ENCODE results near the gene PARD3. TPM values are rescaled to one million over a fixed set of nuclear protein-coding genes. Genes with fewer than 3 reads are reported as not detected.
A peak's percentile ranks its signal among the peaks of the same experiment; 100 is the strongest.
"Not testable (repeated sequence)": the region's sequence is repeated elsewhere in the genome, so short reads cannot be mapped to it uniquely, and the experiment has no call there.

PARD3 gene
- total RNA-seq, 3 donors from 2014 or later, result 0.35 to 0.53 (median 0.37) TPM

GRCh38 chr10:34797155-34797554 is 17.9 kb downstream of the PARD3 start:
- DNase-seq (no peak), ATAC-seq (no peak)
- H3K27me3 Mint-ChIP-seq (ENCODE audit: low read depth), result no peaks in the 10 kb centered on the region
- no peaks in the 10 kb centered on the region for H3K4me1 Mint-ChIP-seq (ENCODE audit: low read depth)
- no peaks in the 10 kb centered on the region for H3K36me3 Mint-ChIP-seq (ENCODE audit: insufficient read depth)
- no peaks in the 10 kb centered on the region for H3K9me3 Mint-ChIP-seq
- H3K4me3 Mint-ChIP-seq, result no peak overlapping the region

- Mint-ChIP-seq H3K4me3 (no peak overlapping the region), H3K4me1 (ENCODE audit: low read depth) (no peaks in the 10 kb centered on the region), H3K27me3 (ENCODE audit: low read depth) (no peaks in the 10 kb centered on the region), H3K36me3 (ENCODE audit: insufficient read depth) (no peaks in the 10 kb centered on the region), H3K9me3 (no peaks in the 10 kb centered on the region)
- ATAC-seq, result no peak
- DNase-seq, result no peak
Observed at GRCh38 chr10:34796133-34796532, 19.0 kb downstream of the PARD3 start.

- no peaks in the 10 kb centered on the region for H3K9me3 Mint-ChIP-seq
- H3K4me3 Mint-ChIP-seq, result no peak overlapping the region
- H3K36me3 Mint-ChIP-seq (ENCODE audit: insufficient read depth), result no peaks in the 10 kb centered on the region
- H3K4me1 Mint-ChIP-seq (ENCODE audit: low read depth), result no peaks in the 10 kb centered on the region
- DNase-seq, result no peak
- ATAC-seq, result no peak
- H3K27me3 Mint-ChIP-seq (ENCODE audit: low read depth), result no peaks in the 10 kb centered on the region
Observed at GRCh38 chr10:34795334-34795733, 19.8 kb downstream of the PARD3 start.

GRCh38 chr10:34794835-34795234 is 20.3 kb downstream of the PARD3 start:
- ATAC-seq, result no peak
- Mint-ChIP-seq H3K9me3 (no peaks in the 10 kb centered on the region), H3K4me3 (no peak overlapping the region), H3K36me3 (ENCODE audit: insufficient read depth) (no peaks in the 10 kb centered on the region), H3K27me3 (ENCODE audit: low read depth) (no peaks in the 10 kb centered on the region), H3K4me1 (ENCODE audit: low read depth) (no peaks in the 10 kb centered on the region)
- no peak for DNase-seq

GRCh38 chr10:34793581-34793980 is 21.5 kb downstream of the PARD3 start:
- H3K36me3 Mint-ChIP-seq (ENCODE audit: insufficient read depth); H3K27me3 Mint-ChIP-seq (ENCODE audit: low read depth); H3K4me1 Mint-ChIP-seq (ENCODE audit: low read depth); ATAC-seq; H3K4me3 Mint-ChIP-seq; H3K9me3 Mint-ChIP-seq; DNase-seq: not testable (repeated sequence)

GRCh38 chr10:34792881-34793280 is 22.2 kb downstream of the PARD3 start:
- H3K4me3 Mint-ChIP-seq, result no peak overlapping the region
- no peaks in the 10 kb centered on the region for H3K9me3 Mint-ChIP-seq
- no peak for ATAC-seq

GRCh38 chr10:34791947-34792346 is 23.1 kb downstream of the PARD3 start:
- no peaks in the 10 kb centered on the region for H3K27me3 Mint-ChIP-seq (ENCODE audit: low read depth)
- H3K9me3 Mint-ChIP-seq, result no peaks in the 10 kb centered on the region
- DNase-seq (no peak), ATAC-seq (no peak)
- no peaks in the 10 kb centered on the region for H3K36me3 Mint-ChIP-seq (ENCODE audit: insufficient read depth)
- H3K4me1 Mint-ChIP-seq (ENCODE audit: low read depth), result no peaks in the 10 kb centered on the region
- H3K4me3 Mint-ChIP-seq, result no peak overlapping the region

More at GRCh38 chr10:34792881-34793280, 22.2 kb downstream of the PARD3 start:
- no peaks in the 10 kb centered on the region for H3K36me3 Mint-ChIP-seq (ENCODE audit: insufficient read depth)
- no peak for DNase-seq
- no peaks in the 10 kb centered on the region for H3K4me1 Mint-ChIP-seq (ENCODE audit: low read depth)
- no peaks in the 10 kb centered on the region for H3K27me3 Mint-ChIP-seq (ENCODE audit: low read depth)

GRCh38 chr10:34791228-34791627 is 23.9 kb downstream of the PARD3 start:
- Mint-ChIP-seq H3K4me3 (no peak overlapping the region), H3K9me3 (no peaks in the 10 kb centered on the region), H3K27me3 (ENCODE audit: low read depth) (no peaks in the 10 kb centered on the region), H3K4me1 (ENCODE audit: low read depth) (no peaks in the 10 kb centered on the region), H3K36me3 (ENCODE audit: insufficient read depth) (no peaks in the 10 kb centered on the region)
- no peak for ATAC-seq
- no peak for DNase-seq

GRCh38 chr10:34789966-34790506 is 25.1 kb downstream of the PARD3 start:
- no peak for DNase-seq
- ATAC-seq, result no peak
- Mint-ChIP-seq H3K4me1 (ENCODE audit: low read depth) (no peaks in the 10 kb centered on the region), H3K9me3 (no peaks in the 10 kb centered on the region), H3K36me3 (ENCODE audit: insufficient read depth) (no peaks in the 10 kb centered on the region), H3K4me3 (no peak overlapping the region), H3K27me3 (ENCODE audit: low read depth) (no peaks in the 10 kb centered on the region)

GRCh38 chr10:34786464-34786863 is 28.6 kb downstream of the PARD3 start:
- no peaks in the 10 kb centered on the region for H3K9me3 Mint-ChIP-seq
- no peak overlapping the region for H3K4me3 Mint-ChIP-seq
- DNase-seq (no peak), ATAC-seq (no peak)
- peaks cover 4% of the 10 kb centered on the region for H3K27me3 Mint-ChIP-seq (ENCODE audit: low read depth)
- no peaks in the 10 kb centered on the region for H3K36me3 Mint-ChIP-seq (ENCODE audit: insufficient read depth)
- no peaks in the 10 kb centered on the region for H3K4me1 Mint-ChIP-seq (ENCODE audit: low read depth)

GRCh38 chr10:34781711-34782110 is 33.4 kb downstream of the PARD3 start:
- no peak for DNase-seq
- H3K36me3 Mint-ChIP-seq (ENCODE audit: insufficient read depth), result no peaks in the 10 kb centered on the region
- no peak for ATAC-seq
- no peaks in the 10 kb centered on the region for H3K9me3 Mint-ChIP-seq
- peaks cover 2% of the 10 kb centered on the region for H3K4me1 Mint-ChIP-seq (ENCODE audit: low read depth)
- H3K27me3 Mint-ChIP-seq (ENCODE audit: low read depth), result peaks cover 18% of the 10 kb centered on the region
- H3K4me3 Mint-ChIP-seq, result no peak overlapping the region

- Mint-ChIP-seq H3K4me3 (peak overlapping the region; percentile 13), H3K4me1 (ENCODE audit: low read depth) (peaks cover 2% of the 10 kb centered on the region), H3K9me3 (no peaks in the 10 kb centered on the region), H3K27me3 (ENCODE audit: low read depth) (peaks cover 18% of the 10 kb centered on the region), H3K36me3 (ENCODE audit: insufficient read depth) (no peaks in the 10 kb centered on the region)
- ATAC-seq (no peak), DNase-seq (no peak)
Observed at GRCh38 chr10:34780818-34781380, 34.2 kb downstream of the PARD3 start.

GRCh38 chr10:34778237-34778636 is 36.9 kb downstream of the PARD3 start:
- Mint-ChIP-seq H3K4me3 (no peak overlapping the region), H3K36me3 (ENCODE audit: insufficient read depth) (no peaks in the 10 kb centered on the region), H3K27me3 (ENCODE audit: low read depth) (peaks cover 18% of the 10 kb centered on the region), H3K4me1 (ENCODE audit: low read depth) (peaks cover 2% of the 10 kb centered on the region), H3K9me3 (no peaks in the 10 kb centered on the region)
- DNase-seq (no peak), ATAC-seq (no peak)

GRCh38 chr10:34776090-34776690 is 38.9 kb downstream of the PARD3 start:
- no peak for ATAC-seq
- peaks cover 13% of the 10 kb centered on the region for H3K27me3 Mint-ChIP-seq (ENCODE audit: low read depth)
- H3K9me3 Mint-ChIP-seq, result no peaks in the 10 kb centered on the region
- H3K4me3 Mint-ChIP-seq, result no peak overlapping the region
- H3K36me3 Mint-ChIP-seq (ENCODE audit: insufficient read depth), result no peaks in the 10 kb centered on the region
- H3K4me1 Mint-ChIP-seq (ENCODE audit: low read depth), result peaks cover 2% of the 10 kb centered on the region
- no peak for DNase-seq

GRCh38 chr10:34775044-34775637 is 40.0 kb downstream of the PARD3 start:
- DNase-seq (no peak), ATAC-seq (no peak)
- peaks cover 9% of the 10 kb centered on the region for H3K27me3 Mint-ChIP-seq (ENCODE audit: low read depth)
- H3K4me3 Mint-ChIP-seq, result no peak overlapping the region
- no peaks in the 10 kb centered on the region for H3K9me3 Mint-ChIP-seq
- H3K4me1 Mint-ChIP-seq (ENCODE audit: low read depth), result no peaks in the 10 kb centered on the region
- H3K36me3 Mint-ChIP-seq (ENCODE audit: insufficient read depth), result no peaks in the 10 kb centered on the region
